Spleen (tissue), 11 donors: ENCODE results near the gene PODNL1. TPM values are rescaled to one million over a fixed set of nuclear protein-coding genes. Genes with fewer than 3 reads are reported as not detected.
"Not testable (repeated sequence)": the region's sequence is repeated elsewhere in the genome, so short reads cannot be mapped to it uniquely, and the experiment has no call there.

Experiments
- DNase-seq: peaks from one replicate; pipeline ENCODE4 v3.0.0-alpha.2; 2020
- H3K27ac ChIP-seq, 8 donors: fragments of 200-600 bp; sonication (generic) in 7 of 8; 1 replicate in 4 of 8; 2 replicates in 4 of 8; pipeline versions ENCODE4 v1.5.0 to v1.8.0; 2016 to 2021; ENCODE audit warnings: inconsistent platforms in 4 of 8, mild to moderate bottlenecking in 4 of 8, moderate library complexity in 1 of 8
- H3K27me3 ChIP-seq, 7 donors: fragments of 200-600 bp; sonication (generic) in 6 of 7; replicated peaks in 1 of 7; 1 replicate in 4 of 7; 2 replicates in 3 of 7; pipeline versions ENCODE4 v1.5.0 to v1.8.0; 2016 to 2021; ENCODE audit warnings: inconsistent platforms in 3 of 7, mild to moderate bottlenecking in 1 of 7
- H3K36me3 ChIP-seq, 6 donors: fragments of 200-600 bp; sonication (generic) in 5 of 6; 1 replicate in 4 of 6; 2 replicates in 2 of 6; pipeline versions ENCODE4 v1.5.0 to v1.8.0; 2016 to 2021; ENCODE audit warnings: inconsistent platforms in 2 of 6
- H3K4me1 ChIP-seq, 6 donors: fragments of 200-600 bp; sonication (generic) in 5 of 6; 1 replicate in 3 of 6; 2 replicates in 3 of 6; pipeline versions ENCODE4 v1.5.0 to v1.8.0; 2016 to 2021; ENCODE audit warnings: inconsistent platforms in 3 of 6
- H3K4me3 ChIP-seq, 8 donors: fragments of 200-600 bp; sonication (generic) in 7 of 8; 1 replicate in 4 of 8; 2 replicates in 4 of 8; pipeline versions ENCODE4 v1.5.0 to v1.8.0; 2016 to 2021; ENCODE audit warnings: inconsistent platforms in 4 of 8, mild to moderate bottlenecking in 4 of 8, moderate library complexity in 2 of 8
- H3K9me3 ChIP-seq, 8 donors: fragments of 200-600 bp; sonication (generic) in 7 of 8; 1 replicate in 4 of 8; 2 replicates in 4 of 8; pipeline versions ENCODE4 v1.5.0 to v1.8.0; 2016 to 2021; ENCODE audit warnings: inconsistent platforms in 4 of 8
- POLR2A ChIP-seq, 3 donors: fragments of 450-650 bp; IDR thresholded peaks; one replicate each; pipeline ENCODE4 v1.5.1; 2017; ENCODE audit warnings: antibody characterized with exemption in 3 of 3, mild to moderate bottlenecking in 1 of 3
- POLR2AphosphoS5 ChIP-seq, 3 donors: sonication (generic); formaldehyde crosslinking; IDR thresholded peaks; one replicate each; pipeline ENCODE4 v1.5.1; 2017; ENCODE audit warnings: antibody characterized with exemption in 3 of 3
- WGBS, 5 donors: extraction: QIAGEN DNeasy Blood & Tissue Kit in 3 of 5; methylation state at CpG; one replicate each; pipeline versions ENCODE4 v1.1.5 to v1.1.7; 2013 to 2018; 5-methylcytosine and 5-hydroxymethylcytosine counted together
- intact Hi-C: fragments of 100-400 bp; cut with DNase I; formaldehyde crosslinking; loops from one replicate; pipeline ENCODE4 v1.15.0; 2023; ENCODE audit warnings: low total_unique reads
- polyA plus RNA-seq, 3 donors: library from polyadenylated mRNA; stranded (reverse); fragments of 200-250 nt; gene quantifications; one replicate each; pipeline ENCODE4 v1.2.1, GENCODE V29; 2013
- total RNA-seq, 7 donors: library from RNA; depleted of rRNA in 3 of 7; stranded (reverse); fragments of >200 nt in 3 of 7; fragmentation: NEBNext Ultra II Directional in 4 of 7; extraction: Animal tissue kit (Norgen Biotek cat#: 25700) in 4 of 7; gene quantifications; one replicate each; pipeline versions ENCODE4 v1.1.0 to v1.2.1, GENCODE V29; 2016 to 2021
- TF ChIP-seq, protein P1 (sequence below), 11 experiments: fragments of 200-600 bp in 7 of 11; fragments of 450-650 bp in 4 of 11; sonication (generic) in 4 of 11; IDR thresholded peaks in 8 of 11; conservative IDR thresholded peaks in 3 of 11; 1 replicate in 7 of 11; 2 replicates in 4 of 11; pipeline versions ENCODE4 v1.4.0 to v1.8.0; 2016 to 2021; ENCODE audit warnings: antibody characterized with exemption in 11 of 11, inconsistent platforms in 4 of 11, mild to moderate bottlenecking in 1 of 11
- donor health status: healthy with polysubstance abuse.
- donor health status: DM: no; HTN: no; CAD: no; lungs with moderate emphysema.
- donor health status: DM: no; HTN: no; CAD: no.
- donor health status: Bipolar disorder and iron deficiency.
- donor health status: healthy.
- donor health status: DM: no; HTN: no; CAD: no.
- donor health status: DM: yes; HTN: yes; CAD: no.

Gene PODNL1
- total and polyA plus RNA-seq, 10 donors, result 0.19 to 3.0 (median 0.54) TPM; not detected in 1

DNA sequence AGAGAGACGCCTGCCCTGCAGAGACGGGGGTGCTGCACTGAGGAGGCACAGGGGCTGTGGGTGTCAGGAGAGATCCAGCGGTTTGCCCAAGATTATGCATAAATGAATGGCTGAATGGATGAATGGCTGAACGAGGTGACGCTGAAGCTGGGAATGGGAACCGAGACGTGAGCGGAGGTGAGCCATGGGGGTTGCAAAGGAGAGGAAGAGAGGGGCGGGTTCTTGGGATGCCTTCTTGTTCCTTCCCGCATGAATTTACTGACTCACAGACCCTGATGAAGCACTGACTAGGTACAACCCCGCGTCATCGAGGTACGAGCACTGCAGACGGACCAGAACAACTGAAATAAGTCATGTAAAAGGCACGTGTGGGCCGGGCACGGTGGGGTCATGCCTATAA lies 30.8 kb upstream of the PODNL1 start:
- no peak for DNase-seq
- WGBS, 5 donors, result 93 to 95% (median 94%) methylated on average over 18 of the region's 18 CpGs
- Histone ChIP-seq H3K4me3 (no peak overlapping the region), H3K9me3 (no peaks in the 10 kb centered on the region), H3K36me3 (peaks cover 0 to 100% (median 74%) of the 10 kb centered on the region in 6 donors), H3K4me1 (no peaks in the 10 kb centered on the region), H3K27me3 (no peaks in the 10 kb centered on the region), H3K27ac (no peak overlapping the region)
- intact Hi-C loops, result no loop called here
- TF ChIP-seq, protein P1, sequence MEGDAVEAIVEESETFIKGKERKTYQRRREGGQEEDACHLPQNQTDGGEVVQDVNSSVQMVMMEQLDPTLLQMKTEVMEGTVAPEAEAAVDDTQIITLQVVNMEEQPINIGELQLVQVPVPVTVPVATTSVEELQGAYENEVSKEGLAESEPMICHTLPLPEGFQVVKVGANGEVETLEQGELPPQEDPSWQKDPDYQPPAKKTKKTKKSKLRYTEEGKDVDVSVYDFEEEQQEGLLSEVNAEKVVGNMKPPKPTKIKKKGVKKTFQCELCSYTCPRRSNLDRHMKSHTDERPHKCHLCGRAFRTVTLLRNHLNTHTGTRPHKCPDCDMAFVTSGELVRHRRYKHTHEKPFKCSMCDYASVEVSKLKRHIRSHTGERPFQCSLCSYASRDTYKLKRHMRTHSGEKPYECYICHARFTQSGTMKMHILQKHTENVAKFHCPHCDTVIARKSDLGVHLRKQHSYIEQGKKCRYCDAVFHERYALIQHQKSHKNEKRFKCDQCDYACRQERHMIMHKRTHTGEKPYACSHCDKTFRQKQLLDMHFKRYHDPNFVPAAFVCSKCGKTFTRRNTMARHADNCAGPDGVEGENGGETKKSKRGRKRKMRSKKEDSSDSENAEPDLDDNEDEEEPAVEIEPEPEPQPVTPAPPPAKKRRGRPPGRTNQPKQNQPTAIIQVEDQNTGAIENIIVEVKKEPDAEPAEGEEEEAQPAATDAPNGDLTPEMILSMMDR (IDR thresholded peaks at IDR 0.05 in 8 of 11, conservative IDR thresholded peaks at IDR 0.05 in 3 of 11), result no peak
- TF ChIP-seq POLR2A (IDR thresholded peaks at IDR 0.05) (no peak), POLR2AphosphoS5 (IDR thresholded peaks at IDR 0.05) (no peak)

DNA sequence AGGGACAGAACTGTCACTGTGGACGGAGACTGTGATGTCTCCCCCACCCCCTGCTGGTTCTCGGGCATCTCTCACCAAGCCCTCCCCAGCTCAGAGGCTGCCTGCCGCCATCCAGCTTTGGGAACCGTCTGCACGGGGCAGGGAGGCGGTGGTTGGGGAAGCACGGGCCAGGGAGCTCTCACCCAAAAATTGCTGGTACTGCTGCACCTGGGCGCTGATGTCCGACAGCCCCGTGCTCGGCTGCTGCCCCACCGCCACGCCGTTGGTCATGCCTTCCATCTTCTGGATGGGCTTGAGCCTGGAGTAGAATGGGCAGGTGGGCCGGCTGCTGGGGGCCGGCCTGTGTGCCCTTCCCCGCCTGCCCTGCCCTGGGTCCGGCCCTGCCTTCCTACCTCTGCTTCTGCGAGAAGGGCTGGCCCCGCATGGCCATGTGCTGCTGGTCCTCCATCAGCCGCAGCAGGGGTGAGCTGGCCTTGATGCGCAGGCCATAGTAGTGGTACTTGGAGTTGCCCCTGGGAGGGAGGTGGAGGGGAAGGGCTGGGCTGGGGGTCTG lies 30.2 kb upstream of the PODNL1 start:
- H3K27me3 ChIP-seq, result no peaks in the 10 kb centered on the region
- no peak for DNase-seq
- no peak overlapping the region for H3K4me3 ChIP-seq
- H3K36me3 ChIP-seq, result peaks cover 0 to 100% (median 79%) of the 10 kb centered on the region in 6 donors
- no peaks in the 10 kb centered on the region for H3K9me3 ChIP-seq
- no peak overlapping the region for H3K27ac ChIP-seq
- intact Hi-C loops, result no loop called here
- 94 to 97% (median 96%) methylated on average over 11 to 22 of the region's 22 CpGs for WGBS, 5 donors
- no peaks in the 10 kb centered on the region for H3K4me1 ChIP-seq
- no peak for TF ChIP-seq POLR2A (IDR thresholded peaks at IDR 0.05)
- no peak for TF ChIP-seq POLR2AphosphoS5 (IDR thresholded peaks at IDR 0.05)
- TF ChIP-seq, protein P1 (IDR thresholded peaks at IDR 0.05 in 8 of 11, conservative IDR thresholded peaks at IDR 0.05 in 3 of 11), result no peak

DNA sequence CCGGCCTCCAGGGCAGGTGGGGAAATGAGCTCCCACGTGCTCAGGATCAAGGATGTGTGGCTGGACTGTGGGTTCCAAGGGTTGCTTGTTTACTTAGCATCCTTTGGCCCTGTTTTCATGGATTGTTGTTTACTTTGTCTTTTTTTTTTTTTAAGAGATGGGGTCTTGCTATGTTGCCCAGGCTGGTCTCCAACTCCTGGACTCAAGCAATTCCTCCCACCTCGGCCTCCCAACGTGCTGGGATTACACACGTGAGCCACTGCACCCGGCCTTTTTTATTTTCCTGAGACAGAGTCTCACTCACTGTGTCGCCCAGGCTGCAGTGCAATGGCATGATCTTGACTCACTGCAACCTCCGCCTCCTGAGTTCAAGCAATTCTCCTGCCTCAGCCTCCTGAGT lies 29.0 kb upstream of the PODNL1 start:
- DNase-seq, H3K4me3 ChIP-seq, H3K27me3 ChIP-seq, H3K4me1 ChIP-seq, H3K27ac ChIP-seq, H3K9me3 ChIP-seq, intact Hi-C loops: not testable (repeated sequence)
- H3K36me3 ChIP-seq, result peaks cover 0 to 100% (median 82%) of the 10 kb centered on the region in 6 donors
- WGBS, 5 donors, result 89 to 97% (median 95%) methylated on average over 8 of the region's 8 CpGs

DNA sequence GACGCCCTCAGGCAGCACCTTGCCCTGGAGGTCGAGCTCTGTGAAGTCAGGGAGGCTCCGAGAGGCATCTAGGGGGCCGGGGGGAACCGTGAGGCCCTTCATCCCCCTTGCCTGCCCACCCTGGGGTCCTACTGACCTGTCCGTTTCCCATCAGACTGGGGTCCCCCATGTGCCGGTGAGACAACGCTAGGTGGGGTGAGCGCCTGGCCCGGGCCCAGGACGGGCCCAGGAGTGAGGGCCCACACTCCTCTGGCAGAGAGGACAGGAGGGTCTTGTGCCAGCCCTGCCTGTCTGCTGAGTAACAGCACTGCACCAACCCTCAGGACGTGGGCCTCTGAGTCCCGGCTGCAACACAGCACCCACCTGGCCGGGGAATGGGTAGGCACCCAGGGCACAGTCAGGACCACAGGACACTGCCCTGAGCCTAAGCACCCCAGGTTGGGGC lies 28.5 kb upstream of the PODNL1 start:
- WGBS, 5 donors, result 95 to 98% (median 96%) methylated on average over 7 to 14 of the region's 14 CpGs
- Histone ChIP-seq H3K9me3 (no peaks in the 10 kb centered on the region), H3K4me1 (no peaks in the 10 kb centered on the region), H3K36me3 (peaks cover 0 to 100% (median 83%) of the 10 kb centered on the region in 6 donors), H3K27ac (no peak overlapping the region), H3K27me3 (no peaks in the 10 kb centered on the region), H3K4me3 (no peak overlapping the region)
- DNase-seq, result no peak
- no peak for TF ChIP-seq POLR2A (IDR thresholded peaks at IDR 0.05)
- no peak for TF ChIP-seq POLR2AphosphoS5 (IDR thresholded peaks at IDR 0.05)
- TF ChIP-seq, protein P1 (IDR thresholded peaks at IDR 0.05 in 8 of 11, conservative IDR thresholded peaks at IDR 0.05 in 3 of 11), result no peak
- intact Hi-C loops, result no loop called here
